ENCODE measurements around the gene RABAC1. TPM values are rescaled to one million over a fixed set of nuclear protein-coding genes. Genes with fewer than 3 reads are reported as not detected.
A peak's percentile ranks its signal among the peaks of the same experiment; 100 is the strongest.

The RABAC1 gene
- total RNA-seq, 1 experiment from 2014 or later, result 94.0 TPM

GRCh38 chr19:41951686-41952172 is 7.4 kb downstream of the RABAC1 start:
- Histone ChIP-seq H4K5ac (ENCODE audit: insufficient read length, low read depth, low read length) (no peak overlapping the region), H3K23me2 (ENCODE audit: insufficient read length, low read depth, low read length, poor library complexity, severe bottlenecking) (peaks cover 4% of the 10 kb centered on the region), H2BK20ac (ENCODE audit: low read depth, low read length, poor library complexity, severe bottlenecking) (no peak overlapping the region), H3K79me1 (ENCODE audit: insufficient read depth, low read depth, low read length, poor library complexity, severe bottlenecking) (no peaks in the 10 kb centered on the region), H3K9me3 (ENCODE audit: control insufficient read depth, low read depth, low read length) (no peaks in the 10 kb centered on the region), H2AK5ac (ENCODE audit: insufficient read length, low read length) (no peak overlapping the region), H3K9ac (ENCODE audit: extremely low read depth, insufficient read length, low read length) (no peak overlapping the region), H4K8ac (replicated peaks; ENCODE audit: insufficient read length, low read depth, low read length) (no peak overlapping the region), H3K18ac (ENCODE audit: insufficient read length, low read depth, low read length) (peak overlapping the region; percentile 39), H3K14ac (ENCODE audit: insufficient read depth, low read length) (no peak overlapping the region), H3K27me3 (ENCODE audit: insufficient read depth, low read length) (no peaks in the 10 kb centered on the region), H3T11ph (ENCODE audit: low read length) (no peak overlapping the region), H3K4me2 (ENCODE audit: insufficient read depth, insufficient read length, low read length) (peak overlapping the region; percentile 72), H3K4ac (ENCODE audit: low read depth, low read length) (no peak overlapping the region), H3K23ac (ENCODE audit: insufficient read length, low read depth, low read length) (no peak overlapping the region), H2BK120ac (ENCODE audit: low read depth, low read length, poor library complexity, severe bottlenecking) (no peak overlapping the region), H2AFZ (ENCODE audit: low read length) (no peak overlapping the region), H3K79me2 (ENCODE audit: insufficient read depth, low read length) (no peaks in the 10 kb centered on the region), H3K56ac (ENCODE audit: insufficient read length, low read depth, low read length) (no peak overlapping the region), H4K20me1 (ENCODE audit: control insufficient read depth, insufficient read depth, insufficient read length) (no peaks in the 10 kb centered on the region), H3K27ac (ENCODE audit: insufficient read length, low read depth, low read length) (no peak overlapping the region), H2BK12ac (ENCODE audit: insufficient read length, low read depth, low read length) (no peak overlapping the region), H2BK15ac (ENCODE audit: low read depth, low read length) (no peak overlapping the region), H3K4me1 (ENCODE audit: insufficient read depth, low read length) (no peaks in the 10 kb centered on the region), H2BK5ac (ENCODE audit: insufficient read length, low read length) (no peak overlapping the region), H4K91ac (ENCODE audit: insufficient read length, low read depth, low read length) (no peak overlapping the region)
- no CpG with 5 or more reads among the region's 12 CpGs for WGBS (ENCODE audit: extremely low coverage, insufficient read length, low lambda C conversion rate)
- H3K27me3 Mint-ChIP-seq (ENCODE audit: low read depth), result peaks cover 12% of the 10 kb centered on the region
- H3K36me3 Mint-ChIP-seq (ENCODE audit: insufficient read depth in 1 of 3, low read depth in 3 of 3), result peaks cover 0 to 11% (median 0%) of the 10 kb centered on the region in 3 experiments; a peak in 3 of 7 replicates
- H3K9me3 Mint-ChIP-seq, result no peaks in the 10 kb centered on the region
- H3K4me1 Mint-ChIP-seq, result peaks cover 2 to 7% of the 10 kb centered on the region in 2 experiments; a peak in 3 of 4 replicates
- peak overlapping the region; percentile 51 to 75 for H3K4me3 Mint-ChIP-seq
- DNase-seq, result peak; percentile 88
- H3K27ac Mint-ChIP-seq, result peak overlapping the region in 1 of 3 experiments; percentile 6; a peak in 1 of 7 replicates
- TF ChIP-seq CTCF (conservative IDR thresholded peaks at IDR 0.05), result peak; percentile 99
